HL-60/S4 (cell line): ENCODE data around the gene MAPT.

Experiments used
- in situ Hi-C: fragments of 300-500 bp; cut with MboI; formaldehyde crosslinking; loops from 2 replicates; pipeline ENCODE4 v1.14.3; 2022; ENCODE audit warnings: low sequenced_read_pairs

Gene MAPT

DNA sequence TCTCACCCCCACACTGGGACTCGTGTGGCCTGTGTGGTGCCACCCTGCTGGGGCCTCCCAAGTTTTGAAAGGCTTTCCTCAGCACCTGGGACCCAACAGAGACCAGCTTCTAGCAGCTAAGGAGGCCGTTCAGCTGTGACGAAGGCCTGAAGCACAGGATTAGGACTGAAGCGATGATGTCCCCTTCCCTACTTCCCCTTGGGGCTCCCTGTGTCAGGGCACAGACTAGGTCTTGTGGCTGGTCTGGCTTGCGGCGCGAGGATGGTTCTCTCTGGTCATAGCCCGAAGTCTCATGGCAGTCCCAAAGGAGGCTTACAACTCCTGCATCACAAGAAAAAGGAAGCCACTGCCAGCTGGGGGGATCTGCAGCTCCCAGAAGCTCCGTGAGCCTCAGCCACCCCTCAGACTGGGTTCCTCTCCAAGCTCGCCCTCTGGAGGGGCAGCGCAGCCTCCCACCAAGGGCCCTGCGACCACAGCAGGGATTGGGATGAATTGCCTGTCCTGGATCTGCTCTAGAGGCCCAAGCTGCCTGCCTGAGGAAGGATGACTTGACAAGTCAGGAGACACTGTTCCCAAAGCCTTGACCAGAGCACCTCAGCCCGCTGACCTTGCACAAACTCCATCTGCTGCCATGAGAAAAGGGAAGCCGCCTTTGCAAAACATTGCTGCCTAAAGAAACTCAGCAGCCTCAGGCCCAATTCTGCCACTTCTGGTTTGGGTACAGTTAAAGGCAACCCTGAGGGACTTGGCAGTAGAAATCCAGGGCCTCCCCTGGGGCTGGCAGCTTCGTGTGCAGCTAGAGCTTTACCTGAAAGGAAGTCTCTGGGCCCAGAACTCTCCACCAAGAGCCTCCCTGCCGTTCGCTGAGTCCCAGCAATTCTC is 132.1 kb downstream of the MAPT start:
- in situ Hi-C loops, result no loop called here

DNA sequence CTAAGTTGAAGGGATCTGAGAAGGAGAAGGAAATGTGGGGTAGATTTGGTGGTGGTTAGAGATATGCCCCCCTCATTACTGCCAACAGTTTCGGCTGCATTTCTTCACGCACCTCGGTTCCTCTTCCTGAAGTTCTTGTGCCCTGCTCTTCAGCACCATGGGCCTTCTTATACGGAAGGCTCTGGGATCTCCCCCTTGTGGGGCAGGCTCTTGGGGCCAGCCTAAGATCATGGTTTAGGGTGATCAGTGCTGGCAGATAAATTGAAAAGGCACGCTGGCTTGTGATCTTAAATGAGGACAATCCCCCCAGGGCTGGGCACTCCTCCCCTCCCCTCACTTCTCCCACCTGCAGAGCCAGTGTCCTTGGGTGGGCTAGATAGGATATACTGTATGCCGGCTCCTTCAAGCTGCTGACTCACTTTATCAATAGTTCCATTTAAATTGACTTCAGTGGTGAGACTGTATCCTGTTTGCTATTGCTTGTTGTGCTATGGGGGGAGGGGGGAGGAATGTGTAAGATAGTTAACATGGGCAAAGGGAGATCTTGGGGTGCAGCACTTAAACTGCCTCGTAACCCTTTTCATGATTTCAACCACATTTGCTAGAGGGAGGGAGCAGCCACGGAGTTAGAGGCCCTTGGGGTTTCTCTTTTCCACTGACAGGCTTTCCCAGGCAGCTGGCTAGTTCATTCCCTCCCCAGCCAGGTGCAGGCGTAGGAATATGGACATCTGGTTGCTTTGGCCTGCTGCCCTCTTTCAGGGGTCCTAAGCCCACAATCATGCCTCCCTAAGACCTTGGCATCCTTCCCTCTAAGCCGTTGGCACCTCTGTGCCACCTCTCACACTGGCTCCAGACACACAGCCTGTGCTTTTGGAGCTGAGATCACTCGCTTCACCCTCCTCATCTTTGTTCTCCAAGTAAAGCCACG is 133.0 kb downstream of the MAPT start:
- in situ Hi-C loops, result no loop called here

DNA sequence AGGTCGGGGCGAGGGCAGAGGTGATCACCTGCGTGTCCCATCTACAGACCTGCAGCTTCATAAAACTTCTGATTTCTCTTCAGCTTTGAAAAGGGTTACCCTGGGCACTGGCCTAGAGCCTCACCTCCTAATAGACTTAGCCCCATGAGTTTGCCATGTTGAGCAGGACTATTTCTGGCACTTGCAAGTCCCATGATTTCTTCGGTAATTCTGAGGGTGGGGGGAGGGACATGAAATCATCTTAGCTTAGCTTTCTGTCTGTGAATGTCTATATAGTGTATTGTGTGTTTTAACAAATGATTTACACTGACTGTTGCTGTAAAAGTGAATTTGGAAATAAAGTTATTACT is 133.6 kb downstream of the MAPT start:
- in situ Hi-C loops, result no loop called here

DNA sequence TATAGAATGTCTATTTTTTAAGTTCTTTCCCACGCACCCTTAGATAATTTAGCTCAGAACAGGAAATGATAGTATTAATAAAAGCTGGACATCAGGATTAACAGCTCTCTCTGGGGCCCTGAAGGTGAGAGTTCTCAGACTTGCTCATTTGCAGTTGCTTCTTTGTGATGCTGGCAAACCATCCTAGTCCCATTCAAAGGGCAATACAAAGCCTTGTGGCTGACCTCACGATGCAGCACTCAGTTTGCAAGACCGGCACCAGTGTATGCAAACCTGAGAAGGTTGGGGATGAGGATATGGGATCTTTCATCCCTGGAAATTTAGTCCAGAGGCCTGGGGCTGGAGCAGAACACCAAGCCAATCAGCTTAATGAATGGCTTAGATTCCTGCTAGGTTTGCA is 134.0 kb downstream of the MAPT start:
- in situ Hi-C loops, result no loop called here

DNA sequence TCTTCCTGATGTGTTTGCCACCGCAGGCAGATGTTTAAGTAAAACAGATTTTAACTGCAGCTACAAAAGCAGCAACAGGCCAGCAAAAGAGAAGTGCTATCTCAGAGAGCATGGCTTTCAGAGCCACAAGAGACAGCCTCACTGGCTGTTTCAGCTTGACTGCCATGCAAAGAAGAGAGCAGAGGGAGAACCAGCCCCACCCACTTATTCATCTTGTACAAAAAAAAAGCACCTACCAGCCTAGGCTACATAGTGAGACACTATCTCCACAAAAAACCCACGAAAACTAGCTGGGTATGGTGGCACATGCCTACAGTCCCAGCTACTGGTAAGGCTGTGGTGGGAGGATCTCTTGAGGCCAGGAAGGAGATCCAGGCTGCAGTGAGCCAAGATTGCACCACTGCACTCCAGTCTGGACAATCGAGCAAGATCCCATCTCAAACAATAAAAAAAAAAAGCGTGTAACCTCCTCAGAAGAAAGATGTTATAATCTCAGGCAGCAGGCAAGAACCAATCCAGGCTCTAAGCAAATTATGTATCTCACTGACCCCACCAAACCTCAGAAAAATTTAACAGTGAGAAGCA is 134.7 kb downstream of the MAPT start:
- in situ Hi-C loops, result no loop called here

DNA sequence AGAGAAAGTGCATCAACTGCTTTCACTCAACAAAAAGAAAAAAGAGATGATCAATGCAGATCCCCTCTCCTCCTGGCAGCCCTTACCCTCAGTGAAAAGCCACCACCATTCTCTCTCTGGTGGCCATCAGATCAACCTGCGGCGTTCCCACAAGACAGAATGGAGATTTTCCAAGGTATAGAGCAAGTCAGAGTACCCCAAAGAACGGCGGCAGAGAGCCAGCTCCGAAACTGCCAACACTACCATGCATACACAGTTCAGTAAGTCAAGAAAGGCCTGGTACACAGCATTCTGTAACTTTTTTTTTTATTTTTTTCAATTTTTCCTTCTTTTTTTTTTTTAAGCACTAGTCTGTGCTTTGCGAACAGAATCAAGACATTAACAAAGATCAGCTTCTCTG is 135.3 kb downstream of the MAPT start:
- in situ Hi-C loops, result no loop called here

DNA sequence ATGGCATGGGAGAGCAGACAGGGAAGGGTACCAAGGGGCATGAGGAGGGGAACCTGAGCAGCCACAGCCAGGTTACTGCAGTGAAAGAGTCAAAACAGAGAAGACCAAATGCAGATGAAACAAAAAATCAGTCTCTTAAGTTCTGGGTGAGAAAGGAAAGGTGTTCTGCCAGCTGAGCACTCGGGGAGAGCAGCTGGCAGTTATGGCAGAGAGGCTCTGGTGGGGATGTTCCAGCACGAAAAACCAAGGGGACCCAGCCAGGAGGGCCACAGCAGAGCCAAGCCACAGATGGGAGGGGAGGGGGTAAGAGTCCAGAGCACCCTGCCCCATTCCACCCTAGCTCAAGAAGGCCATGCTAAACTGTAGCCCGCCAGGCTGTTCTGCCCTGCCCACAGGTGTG is 136.4 kb downstream of the MAPT start:
- in situ Hi-C loops, result no loop called here

DNA sequence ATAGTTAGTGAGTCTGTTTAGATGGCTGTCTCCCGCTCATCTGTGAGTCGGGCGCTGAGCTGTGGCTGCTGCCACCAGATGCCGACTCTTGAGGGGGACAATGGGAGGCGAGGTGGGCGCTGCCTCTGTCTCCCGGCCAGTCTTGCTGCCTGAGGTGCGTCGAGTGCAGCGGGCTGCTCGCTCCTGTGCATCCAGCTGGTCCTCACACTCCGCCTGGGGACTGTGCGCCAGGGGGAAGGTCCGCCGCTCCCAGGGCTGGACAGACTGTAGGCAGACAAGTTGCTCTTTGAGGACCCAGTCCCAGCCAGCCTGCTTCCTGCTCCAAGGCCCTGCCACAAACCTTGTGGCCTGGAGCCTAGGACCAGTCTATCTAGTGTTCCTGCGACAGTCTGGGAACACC is 137.1 kb downstream of the MAPT start:
- in situ Hi-C loops, result no loop called here

DNA sequence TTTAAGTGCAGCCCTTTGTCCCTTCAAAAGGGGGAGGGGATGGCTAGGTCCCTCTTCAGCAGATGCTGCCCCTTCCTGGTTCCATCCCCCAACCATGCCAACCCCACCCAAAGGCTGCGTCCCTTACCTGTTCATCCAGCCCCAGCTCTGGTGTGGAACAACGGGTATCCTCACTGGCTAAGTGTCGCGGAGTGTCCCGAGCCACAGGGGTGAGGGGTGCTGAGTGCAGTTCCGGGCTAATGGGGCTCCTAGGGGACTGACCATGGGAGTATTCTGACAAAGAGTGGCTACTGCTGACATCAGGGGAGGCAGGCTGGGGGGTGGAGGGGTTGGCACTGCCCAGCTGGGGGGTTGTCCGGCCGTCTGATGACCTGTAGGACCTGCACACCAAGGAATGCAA is 137.6 kb downstream of the MAPT start:
- in situ Hi-C loops, result no loop called here

DNA sequence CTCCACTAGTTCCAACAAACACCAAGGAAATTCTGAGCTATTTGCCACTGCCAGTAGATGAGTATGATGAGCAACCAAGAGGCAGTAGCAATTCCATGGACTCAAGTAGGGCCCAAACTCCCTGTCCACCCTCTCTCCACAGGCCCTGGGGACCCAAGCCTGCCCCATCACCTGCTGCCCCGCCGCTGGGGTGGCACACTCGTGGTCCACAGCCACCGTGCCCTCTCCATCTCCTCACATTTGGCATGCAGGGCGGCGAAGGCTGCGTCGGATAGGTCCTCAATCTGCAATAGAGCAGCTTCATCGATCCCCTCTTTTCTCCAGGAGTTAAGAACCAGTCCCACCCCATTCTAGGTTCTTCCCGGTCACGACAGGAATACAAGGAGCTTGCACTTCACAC is 138.6 kb downstream of the MAPT start:
- in situ Hi-C loops, result no loop called here

DNA sequence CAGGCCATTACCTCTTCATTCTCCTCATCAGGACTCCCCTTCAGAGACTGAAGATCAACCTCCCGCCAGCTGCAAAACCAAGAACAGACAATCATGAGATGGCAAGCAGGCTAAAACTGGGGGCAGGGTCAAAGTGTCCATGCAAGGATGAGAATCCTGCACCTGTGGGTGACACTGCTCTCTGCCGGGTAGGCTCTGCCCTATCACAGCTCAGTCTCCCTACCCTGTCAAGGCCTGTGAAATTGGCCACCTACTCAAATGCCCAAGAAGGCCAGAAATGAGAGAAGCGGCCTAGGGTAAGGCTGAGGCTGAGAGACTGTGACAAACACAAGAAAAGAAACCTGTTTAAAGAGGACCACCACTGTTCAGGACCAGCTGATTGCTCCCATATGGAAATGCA is 139.0 kb downstream of the MAPT start:
- in situ Hi-C loops, result no loop called here

DNA sequence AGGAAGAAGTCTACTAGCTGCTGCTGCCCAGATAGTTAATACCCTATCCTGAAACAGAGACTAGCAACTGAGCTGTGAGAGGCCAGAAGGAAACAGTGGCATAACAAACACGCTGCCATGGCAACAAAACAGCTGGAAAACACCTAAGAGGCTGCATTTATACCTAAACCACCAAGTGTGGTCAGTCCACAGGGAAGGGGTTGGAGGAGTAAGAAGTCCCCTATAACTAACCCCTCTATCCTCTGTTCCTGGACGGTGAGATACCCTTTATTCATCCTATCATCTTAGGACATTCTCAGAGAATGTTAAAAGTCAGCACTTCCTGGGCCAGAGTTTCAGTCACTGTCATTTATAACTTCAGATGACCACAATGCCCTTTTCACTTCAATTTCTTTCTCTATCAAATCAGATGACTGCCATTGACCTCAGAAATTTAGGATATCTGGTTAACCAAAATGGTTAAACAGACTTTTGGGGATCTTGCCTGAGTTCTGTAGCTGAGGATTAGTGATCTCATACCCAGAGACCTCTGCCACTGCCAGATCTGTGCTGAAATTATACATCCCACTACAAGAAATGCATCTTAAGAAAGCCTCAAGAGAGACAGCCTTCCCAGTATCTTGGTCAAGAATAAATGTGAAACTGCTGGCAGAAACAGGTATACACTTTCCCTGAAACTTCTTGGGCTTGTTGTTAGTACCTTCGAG is 140.9 kb downstream of the MAPT start:
- in situ Hi-C loops, result no loop called here

DNA sequence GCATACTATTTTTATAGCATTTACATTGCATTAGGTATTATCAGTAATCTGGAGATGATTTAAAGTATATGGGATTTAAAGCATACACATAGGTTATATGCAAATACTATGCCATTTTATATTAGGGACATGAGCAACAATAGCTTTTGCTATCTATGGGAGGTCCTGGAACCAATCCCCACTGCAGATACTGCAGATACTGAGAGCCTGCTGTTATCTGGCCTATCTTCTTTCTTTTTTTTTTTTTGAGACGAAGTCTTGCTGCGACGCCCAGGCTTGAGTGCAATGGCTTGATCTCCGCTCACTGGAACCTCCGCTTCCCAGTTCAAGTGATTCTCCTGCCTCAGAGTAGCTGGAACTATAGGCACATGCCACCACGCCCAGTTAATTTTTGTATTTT is 142.1 kb downstream of the MAPT start:
- in situ Hi-C loops, result no loop called here

DNA sequence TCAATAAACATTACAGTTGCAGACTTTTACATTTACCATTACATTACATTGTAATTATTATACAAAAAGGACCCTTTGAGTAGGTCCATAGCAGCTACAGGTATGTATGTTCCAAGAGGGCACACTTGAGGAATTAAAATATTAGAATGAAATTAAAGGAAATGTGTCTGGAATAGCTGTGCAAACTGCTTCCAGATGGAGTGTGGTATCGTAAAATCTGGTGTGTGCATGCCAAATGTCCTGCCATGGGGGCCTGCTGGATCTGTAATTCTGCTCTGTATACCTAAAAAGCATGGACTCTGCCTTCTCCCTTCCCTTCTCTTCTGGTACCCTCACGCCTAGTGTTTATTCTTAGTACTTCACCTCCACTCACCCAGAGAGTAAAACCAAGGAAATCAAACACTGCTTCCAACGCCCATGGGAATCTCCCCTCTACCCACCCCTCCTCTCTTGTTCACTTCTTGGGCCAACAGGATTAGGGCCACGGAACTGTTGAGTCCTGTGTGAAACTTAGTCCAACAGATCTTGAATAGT is 143.4 kb downstream of the MAPT start:
- in situ Hi-C loops, result no loop called here

DNA sequence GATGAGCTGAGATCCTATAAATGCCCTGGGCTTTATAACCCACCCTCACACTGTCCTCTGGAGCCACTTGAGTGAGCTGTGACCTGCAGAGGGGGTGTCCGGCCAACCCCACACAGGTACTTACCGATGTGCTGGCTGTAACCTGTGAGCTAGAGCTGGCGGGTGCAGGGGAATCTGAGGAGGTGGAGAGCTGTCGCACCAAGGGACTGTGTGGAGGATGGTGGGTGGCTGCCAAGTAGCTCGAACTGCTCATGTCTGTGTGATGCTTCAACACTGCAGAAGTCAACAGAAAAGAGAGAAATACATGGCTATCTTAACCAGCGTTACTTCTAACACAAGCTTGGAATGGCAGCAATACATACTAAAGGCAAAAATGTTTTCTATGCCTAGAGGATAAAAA is 144.1 kb downstream of the MAPT start:
- in situ Hi-C loops, result no loop called here

DNA sequence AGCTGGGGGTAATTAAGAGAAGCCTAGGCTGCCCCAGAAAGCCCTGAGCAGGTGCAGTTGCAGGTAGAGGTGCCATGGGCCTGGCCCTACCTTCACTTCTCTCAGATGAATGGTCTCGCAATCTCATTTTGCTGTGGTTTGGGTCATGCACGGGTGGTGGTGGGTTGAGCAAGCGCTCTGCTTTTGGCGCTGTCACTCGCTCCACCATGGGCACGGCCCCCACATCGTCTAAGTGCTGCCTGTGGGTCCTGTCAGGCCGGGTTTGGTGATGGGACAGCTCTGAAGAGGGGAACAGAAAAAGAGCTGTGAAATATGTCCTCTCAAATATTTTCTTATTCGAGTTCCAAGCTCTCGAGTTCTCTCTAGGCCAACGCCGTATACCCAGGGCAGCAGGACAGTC is 144.6 kb downstream of the MAPT start:
- in situ Hi-C loops, result no loop called here

DNA sequence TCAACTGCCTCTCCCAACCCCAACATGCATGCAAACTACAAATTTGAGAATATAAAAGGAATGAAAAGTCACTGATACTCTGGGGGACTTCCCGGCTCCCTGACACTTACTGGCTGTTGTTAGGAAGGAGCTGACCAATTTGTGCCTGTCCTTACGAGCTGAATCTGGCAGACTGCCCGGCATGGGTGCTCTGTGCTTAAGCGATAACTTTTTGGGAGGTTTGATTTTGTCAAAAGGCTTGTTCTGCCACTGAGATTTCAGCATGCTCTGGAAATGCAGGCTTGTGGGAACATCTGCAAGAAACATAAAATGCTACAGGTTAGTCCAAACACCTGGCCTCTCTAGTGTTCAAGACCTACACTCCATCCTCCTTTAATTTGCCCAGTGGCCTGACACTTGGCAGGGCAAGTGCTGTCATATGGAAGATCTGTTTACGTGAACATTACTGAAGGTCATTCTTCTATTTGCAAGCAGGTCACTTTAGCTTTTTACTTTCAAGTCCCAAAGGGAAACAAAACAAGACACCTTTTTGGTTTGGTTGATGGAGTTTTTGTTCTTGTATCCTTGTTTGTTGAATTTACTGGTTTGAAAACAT is 145.3 kb downstream of the MAPT start:
- in situ Hi-C loops, result loop anchor here (10.0 kb wide), 1 partner anchor 65 kb away; no protein-coding TSS in a partner anchor

DNA sequence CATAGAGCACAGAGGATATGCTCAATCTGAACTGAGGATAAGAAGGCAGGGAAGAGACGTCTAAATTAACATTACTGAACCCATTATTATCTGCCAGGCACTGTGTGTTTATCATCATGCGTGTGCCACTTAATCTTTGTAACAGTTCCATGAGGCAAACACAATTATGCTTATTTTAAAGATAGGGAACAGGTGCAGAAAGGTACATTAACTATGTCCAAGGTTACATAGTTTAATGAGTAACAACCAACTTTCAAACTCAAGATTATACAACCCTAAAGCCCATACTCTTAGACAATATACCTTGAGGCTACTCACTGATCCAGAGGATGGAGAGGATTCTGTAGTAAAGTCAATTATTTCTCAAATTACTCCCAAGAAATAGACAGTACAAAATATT is 147.9 kb downstream of the MAPT start:
- in situ Hi-C loops, result loop anchor here (10.0 kb wide), 1 partner anchor 63 kb away; no protein-coding TSS in a partner anchor

DNA sequence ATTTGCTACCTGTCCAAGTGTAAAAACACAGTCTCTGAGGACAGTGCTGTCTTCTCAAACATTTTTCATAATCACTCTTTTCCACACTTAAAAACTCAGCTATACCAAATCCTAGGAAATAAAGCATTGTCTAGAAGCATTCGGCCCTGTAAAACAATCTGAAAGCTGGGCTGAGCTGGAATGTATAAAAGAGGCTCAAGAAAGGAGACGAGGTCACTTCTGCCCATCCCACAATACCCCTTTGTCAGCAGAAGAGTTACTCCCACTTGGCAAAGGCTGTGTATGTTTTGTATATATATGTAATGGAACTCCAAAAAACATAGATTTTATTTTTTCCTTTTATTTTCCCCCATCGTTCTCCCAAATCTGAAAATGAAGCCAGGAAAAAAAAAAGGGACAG is 148.6 kb downstream of the MAPT start:
- in situ Hi-C loops, result loop anchor here (10.0 kb wide), 1 partner anchor 62 kb away; no protein-coding TSS in a partner anchor

DNA sequence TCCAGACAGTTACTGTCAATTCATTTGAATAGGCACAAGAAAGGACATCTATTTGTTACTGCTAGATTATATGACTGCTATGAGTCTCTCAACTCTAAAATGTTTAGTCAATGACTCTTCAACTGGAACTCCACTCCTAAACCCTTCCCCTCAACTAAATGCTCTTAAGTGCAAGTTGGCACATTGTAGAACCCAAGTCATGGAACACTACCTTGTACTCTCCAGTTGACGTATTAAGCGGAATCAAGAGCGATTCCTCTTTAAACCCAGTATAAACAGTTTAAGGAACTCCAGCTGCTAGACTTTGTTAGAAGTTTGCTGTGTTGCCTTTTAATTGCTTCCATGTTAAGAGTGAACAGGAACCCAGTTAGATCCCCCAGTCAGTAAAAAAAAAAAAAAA is 149.3 kb downstream of the MAPT start:
- in situ Hi-C loops, result loop anchor here (10.0 kb wide), 1 partner anchor 61 kb away; no protein-coding TSS in a partner anchor
